ENCODE results near the gene DDIT3. TPM values are rescaled to one million over a fixed set of nuclear protein-coding genes. Genes with fewer than 3 reads are reported as not detected.
A peak's percentile ranks its signal among the peaks of the same experiment; 100 is the strongest.

Gene DDIT3
- total RNA-seq, 1 experiment from 2014 or later, result 15.6 TPM

DNA sequence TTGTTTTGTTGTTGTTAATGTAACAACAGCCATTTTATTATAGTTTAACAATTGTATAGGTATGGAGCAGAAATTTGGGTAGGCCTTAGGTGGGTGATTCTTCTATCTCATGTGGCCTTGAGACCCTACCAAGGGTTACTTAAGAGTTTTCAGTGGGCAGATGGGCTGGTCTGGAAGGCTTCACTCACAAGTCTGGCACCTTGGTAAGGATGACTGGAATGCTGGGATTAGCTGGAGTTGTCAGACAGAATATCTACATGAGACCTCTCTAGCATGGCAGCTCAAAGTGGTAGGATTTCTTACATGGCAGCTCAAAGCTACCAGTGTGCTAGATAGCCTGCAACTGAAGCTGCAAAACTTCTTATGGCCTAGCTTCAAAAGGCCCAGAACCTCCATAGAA lies 34.6 kb downstream of the DDIT3 start:
- Histone ChIP-seq H3K4me3 (no peak overlapping the region), H3K79me2 (ENCODE audit: low read depth) (peaks cover 27% of the 10 kb centered on the region), H3F3A (ENCODE audit: insufficient read depth, low read depth) (peaks cover 22% of the 10 kb centered on the region; the same call in 1 of the 2 replicates), H4K20me1 (ENCODE audit: insufficient read depth) (peaks cover 19% of the 10 kb centered on the region), H2AFZ (no peak overlapping the region), H3K9me2 (ENCODE audit: insufficient read depth) (no peaks in the 10 kb centered on the region), H3K36me3 (ENCODE audit: low read depth) (peaks cover 22% of the 10 kb centered on the region), H3K9me3 (ENCODE audit: insufficient read depth, low read depth) (no peaks in the 10 kb centered on the region), H3K27ac (no peak overlapping the region), H3K27me3 (ENCODE audit: insufficient read depth, low read depth) (peaks cover 12% of the 10 kb centered on the region; the same call in 1 of the 2 replicates), H3K4me2 (no peak overlapping the region), H3K4me1 (replicated peaks; ENCODE audit: insufficient read depth) (no peaks in the 10 kb centered on the region; the same call in 1 of the 2 replicates)
- no peak for DNase-seq
- ChIA-PET CTCF (no interaction called here), POLR2A (ENCODE audit: unreplicated experiment) (interaction anchor here (0.6 kb wide), 2 partner anchors 26 to 62 kb away, joined by 4 read pairs; partner anchors contain the start of gene GLI1)
- TF ChIP-seq, protein P1, sequence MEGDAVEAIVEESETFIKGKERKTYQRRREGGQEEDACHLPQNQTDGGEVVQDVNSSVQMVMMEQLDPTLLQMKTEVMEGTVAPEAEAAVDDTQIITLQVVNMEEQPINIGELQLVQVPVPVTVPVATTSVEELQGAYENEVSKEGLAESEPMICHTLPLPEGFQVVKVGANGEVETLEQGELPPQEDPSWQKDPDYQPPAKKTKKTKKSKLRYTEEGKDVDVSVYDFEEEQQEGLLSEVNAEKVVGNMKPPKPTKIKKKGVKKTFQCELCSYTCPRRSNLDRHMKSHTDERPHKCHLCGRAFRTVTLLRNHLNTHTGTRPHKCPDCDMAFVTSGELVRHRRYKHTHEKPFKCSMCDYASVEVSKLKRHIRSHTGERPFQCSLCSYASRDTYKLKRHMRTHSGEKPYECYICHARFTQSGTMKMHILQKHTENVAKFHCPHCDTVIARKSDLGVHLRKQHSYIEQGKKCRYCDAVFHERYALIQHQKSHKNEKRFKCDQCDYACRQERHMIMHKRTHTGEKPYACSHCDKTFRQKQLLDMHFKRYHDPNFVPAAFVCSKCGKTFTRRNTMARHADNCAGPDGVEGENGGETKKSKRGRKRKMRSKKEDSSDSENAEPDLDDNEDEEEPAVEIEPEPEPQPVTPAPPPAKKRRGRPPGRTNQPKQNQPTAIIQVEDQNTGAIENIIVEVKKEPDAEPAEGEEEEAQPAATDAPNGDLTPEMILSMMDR (conservative IDR thresholded peaks at IDR 0.05), result no peak
- BruUV-seq (replicated peaks), result no TSS peak
- intact Hi-C loops (cut with micrococcal nuclease; ENCODE audit: unreplicated experiment), result no loop called here

DNA sequence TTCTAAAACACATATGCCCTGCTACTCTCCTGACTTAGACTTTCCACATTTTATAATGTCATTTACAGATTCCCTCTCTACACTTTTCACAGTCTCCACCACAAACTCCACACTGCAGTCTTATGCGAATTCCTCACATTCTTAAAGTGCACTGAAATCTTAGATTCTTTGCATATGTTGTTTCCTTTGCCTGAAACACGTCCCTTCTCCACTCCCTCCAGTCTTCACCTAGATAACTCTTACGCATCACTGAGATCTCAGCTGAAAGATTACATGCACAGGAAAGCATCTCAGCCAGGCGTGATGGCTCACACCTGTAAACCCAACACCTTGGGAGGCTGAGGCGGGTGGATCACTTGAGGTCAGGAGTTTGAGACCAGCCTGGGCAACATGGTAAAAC lies 36.8 kb downstream of the DDIT3 start:
- Histone ChIP-seq H3K4me2 (no peak overlapping the region), H3K27ac (no peak overlapping the region), H3K4me1 (replicated peaks; ENCODE audit: insufficient read depth) (no peaks in the 10 kb centered on the region), H3K4me3 (no peak overlapping the region), H3K27me3 (ENCODE audit: insufficient read depth, low read depth) (peaks cover 21% of the 10 kb centered on the region; the same call in 1 of the 2 replicates), H4K20me1 (ENCODE audit: insufficient read depth) (peaks cover 1% of the 10 kb centered on the region; the same call in 1 of the 2 replicates), H3K9me2 (ENCODE audit: insufficient read depth) (no peaks in the 10 kb centered on the region), H3K79me2 (ENCODE audit: low read depth) (peaks cover 6% of the 10 kb centered on the region), H3K36me3 (ENCODE audit: low read depth) (peaks cover 2% of the 10 kb centered on the region; the same call in 1 of the 2 replicates), H3F3A (ENCODE audit: insufficient read depth, low read depth) (peaks cover 6% of the 10 kb centered on the region; the same call in 1 of the 2 replicates), H2AFZ (no peak overlapping the region), H3K9me3 (ENCODE audit: insufficient read depth, low read depth) (no peaks in the 10 kb centered on the region)
- peak in 1 of 2 experiments; percentile 46 for DNase-seq
- CTCF ChIA-PET, result interaction anchor here (0.6 kb wide), 1 partner anchor 204 kb away, joined by 19 read pairs; no protein-coding TSS in a partner anchor
- no TSS peak for BruUV-seq (replicated peaks)
- no peak for TF ChIP-seq EZH2 (IDR thresholded peaks at IDR 0.05; ENCODE audit: low read depth)
- TF ChIP-seq, protein P1 (conservative IDR thresholded peaks at IDR 0.05), result no peak
- intact Hi-C loops (cut with micrococcal nuclease; ENCODE audit: unreplicated experiment), result no loop called here
- POLR2A ChIA-PET (ENCODE audit: unreplicated experiment), result no interaction called here

DNA sequence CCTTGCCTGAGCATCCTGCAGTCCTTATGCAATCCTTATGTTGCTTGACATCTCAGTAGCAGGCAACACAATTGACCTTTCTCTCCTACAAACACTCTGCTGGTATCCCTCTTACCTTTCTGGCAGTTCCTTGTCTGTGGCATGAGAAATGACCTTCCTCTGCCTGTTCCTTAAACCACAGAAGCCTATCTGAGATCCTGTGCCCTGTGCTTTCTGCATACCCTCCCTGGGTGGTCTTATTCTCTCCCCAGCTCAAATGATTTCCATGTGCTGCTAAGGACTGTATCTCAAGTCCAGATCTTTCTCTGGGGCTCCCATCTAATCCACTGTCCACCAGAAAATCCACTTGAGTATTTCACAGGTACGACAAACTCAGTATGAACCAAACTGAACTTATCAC lies 38.6 kb downstream of the DDIT3 start:
- ChIA-PET POLR2A (ENCODE audit: unreplicated experiment) (no interaction called here), CTCF (no interaction called here)
- H3K4me1 ChIP-seq (replicated peaks; ENCODE audit: insufficient read depth), result no peaks in the 10 kb centered on the region

More for the DNA sequence above, 38.6 kb downstream of the DDIT3 start:
- Histone ChIP-seq H3K27ac (no peak overlapping the region), H2AFZ (no peak overlapping the region), H3F3A (ENCODE audit: insufficient read depth, low read depth) (peaks cover 6% of the 10 kb centered on the region; the same call in 1 of the 2 replicates), H3K9me2 (ENCODE audit: insufficient read depth) (no peaks in the 10 kb centered on the region), H3K9me3 (ENCODE audit: insufficient read depth, low read depth) (no peaks in the 10 kb centered on the region), H3K27me3 (ENCODE audit: insufficient read depth, low read depth) (peaks cover 25% of the 10 kb centered on the region; the same call in 1 of the 2 replicates), H3K4me2 (no peak overlapping the region), H3K4me3 (no peak overlapping the region), H4K20me1 (ENCODE audit: insufficient read depth) (no peaks in the 10 kb centered on the region), H3K79me2 (ENCODE audit: low read depth) (no peaks in the 10 kb centered on the region), H3K36me3 (ENCODE audit: low read depth) (no peaks in the 10 kb centered on the region)
- no TSS peak for BruUV-seq (replicated peaks)
- DNase-seq, result no peak
- no peak for TF ChIP-seq EZH2 (IDR thresholded peaks at IDR 0.05; ENCODE audit: low read depth)
- TF ChIP-seq, protein P1 (conservative IDR thresholded peaks at IDR 0.05), result no peak
- intact Hi-C loops (cut with micrococcal nuclease; ENCODE audit: unreplicated experiment), result no loop called here
